Left lung (tissue), 10 donors: ENCODE data around the gene CTNNA3. TPM values are rescaled to one million over a fixed set of nuclear protein-coding genes. Genes with fewer than 3 reads are reported as not detected.

Experiments
- ATAC-seq: fragments of 200-7000 bp; cut with Tn5 transposase; one replicate; pipeline ENCODE4 v1.9.1; 2020; ENCODE audit warnings: moderate library complexity
- DNase-seq, 4 donors: peaks; one replicate each; pipeline ENCODE4 v3.0.0-alpha.2; 2013 to 2020
- H3K27ac ChIP-seq, 2 donors: fragments of 200-600 bp; sonication (generic) in 1 of 2; one replicate each; pipeline versions ENCODE4 v1.5.0 to v1.8.0; 2020 to 2021
- H3K27me3 ChIP-seq, 2 donors: fragments of 200-600 bp; sonication (generic) in 1 of 2; one replicate each; pipeline versions ENCODE4 v1.5.0 to v1.8.0; 2020 to 2021
- H3K36me3 ChIP-seq, 2 donors: fragments of 200-600 bp; sonication (generic) in 1 of 2; one replicate each; pipeline versions ENCODE4 v1.5.0 to v1.8.0; 2020 to 2021
- H3K4me1 ChIP-seq, 2 donors: fragments of 200-600 bp; one replicate each; pipeline ENCODE4 v1.8.0; 2021
- H3K4me3 ChIP-seq, 2 donors: fragments of 200-600 bp; sonication (generic) in 1 of 2; one replicate each; pipeline versions ENCODE4 v1.5.0 to v1.8.0; 2020 to 2021; ENCODE audit warnings: mild to moderate bottlenecking in 1 of 2
- H3K9me3 ChIP-seq, 2 donors: fragments of 200-600 bp; sonication (generic) in 1 of 2; one replicate each; pipeline versions ENCODE4 v1.5.0 to v1.8.0; 2020 to 2021
- CTCF ChIP-seq, 2 donors: fragments of 200-600 bp; sonication (generic) in 1 of 2; IDR thresholded peaks; one replicate each; pipeline versions ENCODE4 v1.5.0 to v1.8.0; 2021; ENCODE audit warnings: antibody characterized with exemption in 2 of 2
- intact Hi-C, 2 donors: fragments of 100-400 bp; cut with DNase I; formaldehyde crosslinking; loops; one replicate each; pipeline versions ENCODE4 v1.11.2 to v1.14.2; 2022
- polyA plus RNA-seq, 6 donors: library from polyadenylated mRNA; unstranded; fragments of 120-200 nt; gene quantifications; one replicate each; pipeline ENCODE4 v1.2.1, GENCODE V29; 2013; ENCODE audit not compliant: insufficient read length in 6 of 6
- total RNA-seq, 2 donors: library from RNA; stranded (reverse); fragmentation: NEBNext Ultra II Directional; extraction: Animal tissue kit (Norgen Biotek cat#: 25700); gene quantifications; one replicate each; pipeline ENCODE4 v1.2.1, GENCODE V29; 2021
- donor health status: DM: no; HTN: yes; CAD: no.
- donor health status: DM: no; HTN: no; CAD: no.

CTNNA3 gene
- total and polyA plus RNA-seq, 8 donors = 1.1 to 8.2 (median 6.6) TPM; not detected in 1

GRCh38 chr10:66283874-66284464 lies 1412.0 kb downstream of the CTNNA3 start:
- Histone ChIP-seq H3K9me3 (no peaks in the 10 kb centered on the region), H3K4me1 (no peaks in the 10 kb centered on the region), H3K4me3 (no peak overlapping the region), H3K27ac (no peak overlapping the region), H3K36me3 (no peaks in the 10 kb centered on the region), H3K27me3 (no peaks in the 10 kb centered on the region)
- intact Hi-C loops = no loop called here
- TF ChIP-seq CTCF (IDR thresholded peaks at IDR 0.05) = no peak
- no peak for DNase-seq
- ATAC-seq = no peak

GRCh38 chr10:66283064-66283463 lies 1412.9 kb downstream of the CTNNA3 start:
- no peaks in the 10 kb centered on the region for H3K27me3 ChIP-seq
- H3K9me3 ChIP-seq = no peaks in the 10 kb centered on the region
- ATAC-seq = no peak
- no peaks in the 10 kb centered on the region for H3K4me1 ChIP-seq
- H3K4me3 ChIP-seq = no peak overlapping the region
- no peak overlapping the region for H3K27ac ChIP-seq
- intact Hi-C loops = no loop called here
- DNase-seq = no peak
- H3K36me3 ChIP-seq = no peaks in the 10 kb centered on the region
- no peak for TF ChIP-seq CTCF (IDR thresholded peaks at IDR 0.05)

GRCh38 chr10:66281327-66281726 lies 1414.7 kb downstream of the CTNNA3 start:
- H3K27me3 ChIP-seq = no peaks in the 10 kb centered on the region
- TF ChIP-seq CTCF (IDR thresholded peaks at IDR 0.05) = no peak
- no peak overlapping the region for H3K4me3 ChIP-seq
- H3K9me3 ChIP-seq = no peaks in the 10 kb centered on the region
- ATAC-seq (no peak), DNase-seq (no peak)
- H3K36me3 ChIP-seq = no peaks in the 10 kb centered on the region
- no peak overlapping the region for H3K27ac ChIP-seq
- no peaks in the 10 kb centered on the region for H3K4me1 ChIP-seq
- intact Hi-C loops = no loop called here

GRCh38 chr10:66277481-66277880 lies 1418.5 kb downstream of the CTNNA3 start:
- DNase-seq (no peak), ATAC-seq (no peak)
- Histone ChIP-seq H3K27me3 (no peaks in the 10 kb centered on the region), H3K36me3 (no peaks in the 10 kb centered on the region), H3K27ac (no peak overlapping the region), H3K4me1 (no peaks in the 10 kb centered on the region), H3K4me3 (no peak overlapping the region), H3K9me3 (no peaks in the 10 kb centered on the region)
- intact Hi-C loops = no loop called here
- TF ChIP-seq CTCF (IDR thresholded peaks at IDR 0.05) = no peak

GRCh38 chr10:66273966-66274519 lies 1422.0 kb downstream of the CTNNA3 start:
- Histone ChIP-seq H3K4me3 (no peak overlapping the region), H3K27me3 (no peaks in the 10 kb centered on the region), H3K4me1 (no peaks in the 10 kb centered on the region), H3K9me3 (no peaks in the 10 kb centered on the region), H3K36me3 (no peaks in the 10 kb centered on the region), H3K27ac (no peak overlapping the region)
- no peak for DNase-seq
- ATAC-seq = no peak
- intact Hi-C loops = no loop called here
- no peak for TF ChIP-seq CTCF (IDR thresholded peaks at IDR 0.05)
